Ovary (tissue), 3 donors: Measurements from ENCODE around the gene NEAT1.

Source experiments
- CTCF ChIP-seq, 3 donors: fragments of 450-650 bp in 2 of 3; fragments of 200-600 bp in 1 of 3; IDR thresholded peaks; one replicate each; pipeline versions ENCODE4 v1.5.1 to v1.8.0; 2016 to 2022; ENCODE audit warnings: antibody characterized with exemption in 3 of 3, mild to moderate bottlenecking in 1 of 3
- EP300 ChIP-seq: sonication (generic); formaldehyde crosslinking; IDR thresholded peaks from one replicate; pipeline ENCODE4 v1.6.1; 2017; ENCODE audit warnings: antibody characterized with exemption
- POLR2A ChIP-seq: fragments of 450-650 bp; IDR thresholded peaks from one replicate; pipeline ENCODE4 v1.6.1; 2017; ENCODE audit warnings: antibody characterized with exemption, mild to moderate bottlenecking, moderate library complexity
- donor health status: DM: no; HTN: no; CAD: no.

- TF ChIP-seq CTCF (IDR thresholded peaks at IDR 0.05) (no peak), EP300 (no peak), POLR2A (no peak)
Observed at GRCh38 chr11:65377036-65377435, 45.6 kb upstream of the NEAT1 start.
